HK-2 (cell line): ENCODE results near the gene RGS9.

Experiments
- DNase-seq: peaks from one replicate; pipeline ENCODE4 v3.0.0-alpha.2; 2018; ENCODE audit not compliant: unreplicated experiment

The RGS9 gene

GRCh38 chr17:65261152-65261551 lies 124.0 kb downstream of the RGS9 start:
- DNase-seq: no peak

- DNase-seq: no peak
Observed at GRCh38 chr17:65261682-65262636, 124.8 kb downstream of the RGS9 start.

GRCh38 chr17:65265276-65265675 lies 128.1 kb downstream of the RGS9 start:
- no peak for DNase-seq

- DNase-seq: no peak
Observed at GRCh38 chr17:65268832-65269231, 131.7 kb downstream of the RGS9 start.

- no peak for DNase-seq
Observed at GRCh38 chr17:65270499-65271253, 133.5 kb downstream of the RGS9 start.

GRCh38 chr17:65271296-65271695 lies 134.1 kb downstream of the RGS9 start:
- no peak for DNase-seq
